Mucosa of descending colon (tissue), 3 donors: ENCODE measurements around the gene TRAPPC2. TPM values are rescaled to one million over a fixed set of nuclear protein-coding genes. Genes with fewer than 3 reads are reported as not detected.
A peak's percentile ranks its signal among the peaks of the same experiment; 100 is the strongest.
"Not testable (repeated sequence)": the region's sequence is repeated elsewhere in the genome, so short reads cannot be mapped to it uniquely, and the experiment has no call there.

Source experiments
- ATAC-seq: fragments of 200-7000 bp; cut with Tn5 transposase; one replicate; pipeline ENCODE4 v1.9.1; 2020; ENCODE audit warnings: mild to moderate bottlenecking, moderate library complexity
- DNase-seq, 3 donors: peaks; one replicate each; pipeline ENCODE4 v3.0.0-alpha.2; 2020
- H3K36me3 ChIP-seq: fragments of 200-600 bp; one replicate; pipeline ENCODE4 v1.8.0; 2021; ENCODE audit warnings: low read depth, mild to moderate bottlenecking
- H3K4me1 ChIP-seq: fragments of 200-600 bp; one replicate; pipeline ENCODE4 v1.8.0; 2021; ENCODE audit warnings: low read depth, mild to moderate bottlenecking
- H3K4me3 ChIP-seq: fragments of 200-600 bp; one replicate; pipeline ENCODE4 v1.8.0; 2021; ENCODE audit warnings: mild to moderate bottlenecking
- H3K9me3 ChIP-seq: fragments of 200-600 bp; one replicate; pipeline ENCODE4 v1.8.0; 2021; ENCODE audit warnings: mild to moderate bottlenecking
- CTCF ChIP-seq: fragments of 200-600 bp; IDR thresholded peaks from one replicate; pipeline ENCODE4 v1.8.0; 2022; ENCODE audit warnings: antibody characterized with exemption, mild to moderate bottlenecking
- intact Hi-C, 2 donors: fragments of 100-400 bp; cut with DNase I in 1 of 2; cut with micrococcal nuclease in 1 of 2; formaldehyde crosslinking; loops; one replicate each; pipeline versions ENCODE4 v1.11.0 to v1.11.1; 2022; cut with DNase I, micrococcal nuclease
- total RNA-seq, 3 donors: library from RNA; stranded (reverse); fragmentation: NEBNext Ultra II Directional in 2 of 3; extraction: Animal tissue kit (Norgen Biotek cat#: 25700) in 2 of 3; gene quantifications; one replicate each; pipeline versions ENCODE4 v1.2.1 to v1.2.4, GENCODE V29; 2021 to 2023
- donor health status: DM: no; HTN: no; CAD: no; lungs with moderate emphysema.
- donor health status: DM: no; HTN: no; CAD: no.
- donor health status: DM: no; HTN: yes; CAD: no.

Gene TRAPPC2
- total RNA-seq, 3 donors from 2014 or later = 13.1 to 20.4 (median 18.5) TPM

GRCh38 chrX:13670197-13670596, 64.2 kb downstream of the TRAPPC2 start:
- Histone ChIP-seq H3K4me1 (peaks cover 5% of the 10 kb centered on the region), H3K36me3 (no peaks in the 10 kb centered on the region), H3K4me3 (no peak overlapping the region), H3K9me3 (no peaks in the 10 kb centered on the region)
- DNase-seq (no peak), ATAC-seq (no peak)
- intact Hi-C loops = no loop called here
- no peak for TF ChIP-seq CTCF

GRCh38 chrX:13669755-13670154, 64.7 kb downstream of the TRAPPC2 start:
- intact Hi-C loops, DNase-seq, H3K4me1 ChIP-seq, H3K9me3 ChIP-seq, H3K4me3 ChIP-seq, ATAC-seq, H3K36me3 ChIP-seq: not testable (repeated sequence)

GRCh38 chrX:13669246-13669737, 65.1 kb downstream of the TRAPPC2 start:
- ATAC-seq (peak; percentile 97), DNase-seq (peak; percentile 48 to 85 (median 61))
- H3K36me3 ChIP-seq = no peaks in the 10 kb centered on the region
- intact Hi-C loops = no loop called here
- no peaks in the 10 kb centered on the region for H3K9me3 ChIP-seq
- peaks cover 5% of the 10 kb centered on the region for H3K4me1 ChIP-seq
- no peak for TF ChIP-seq CTCF
- H3K4me3 ChIP-seq = no peak overlapping the region

- H3K9me3 ChIP-seq = no peaks in the 10 kb centered on the region
- H3K4me3 ChIP-seq = no peak overlapping the region
- H3K36me3 ChIP-seq = no peaks in the 10 kb centered on the region
- peaks cover 5% of the 10 kb centered on the region for H3K4me1 ChIP-seq
- DNase-seq = no peak
- intact Hi-C loops = no loop called here
- no peak for TF ChIP-seq CTCF
- ATAC-seq = no peak
Observed at GRCh38 chrX:13667919-13668318, 66.5 kb downstream of the TRAPPC2 start.

GRCh38 chrX:13666836-13667235, 67.6 kb downstream of the TRAPPC2 start:
- Histone ChIP-seq H3K36me3 (no peaks in the 10 kb centered on the region), H3K4me1 (peaks cover 5% of the 10 kb centered on the region), H3K9me3 (no peaks in the 10 kb centered on the region), H3K4me3 (no peak overlapping the region)
- TF ChIP-seq CTCF = no peak
- ATAC-seq (no peak), DNase-seq (no peak)
- intact Hi-C loops = no loop called here

- intact Hi-C loops = loop anchor here in 1 of 2 donors (5.0 kb wide), 1 partner anchor 368 kb away; no protein-coding TSS in a partner anchor
- no peaks in the 10 kb centered on the region for H3K4me1 ChIP-seq
- no peaks in the 10 kb centered on the region for H3K9me3 ChIP-seq
- no peak for TF ChIP-seq CTCF
- H3K36me3 ChIP-seq = no peaks in the 10 kb centered on the region
- H3K4me3 ChIP-seq = no peak overlapping the region
- ATAC-seq (peak; percentile 48), DNase-seq (no peak)
Observed at GRCh38 chrX:13664020-13664419, 70.4 kb downstream of the TRAPPC2 start.
